NCI-H187 (cell line): ENCODE measurements around the gene RIPK4.
"Not testable (repeated sequence)": the region's sequence is repeated elsewhere in the genome, so short reads cannot be mapped to it uniquely, and the experiment has no call there.

Experiments used
- DNase-seq, 2 experiments: peaks; one replicate each; lab custom pipeline; 2025; lab: John Stamatoyannopoulos, UW

Gene RIPK4

DNA sequence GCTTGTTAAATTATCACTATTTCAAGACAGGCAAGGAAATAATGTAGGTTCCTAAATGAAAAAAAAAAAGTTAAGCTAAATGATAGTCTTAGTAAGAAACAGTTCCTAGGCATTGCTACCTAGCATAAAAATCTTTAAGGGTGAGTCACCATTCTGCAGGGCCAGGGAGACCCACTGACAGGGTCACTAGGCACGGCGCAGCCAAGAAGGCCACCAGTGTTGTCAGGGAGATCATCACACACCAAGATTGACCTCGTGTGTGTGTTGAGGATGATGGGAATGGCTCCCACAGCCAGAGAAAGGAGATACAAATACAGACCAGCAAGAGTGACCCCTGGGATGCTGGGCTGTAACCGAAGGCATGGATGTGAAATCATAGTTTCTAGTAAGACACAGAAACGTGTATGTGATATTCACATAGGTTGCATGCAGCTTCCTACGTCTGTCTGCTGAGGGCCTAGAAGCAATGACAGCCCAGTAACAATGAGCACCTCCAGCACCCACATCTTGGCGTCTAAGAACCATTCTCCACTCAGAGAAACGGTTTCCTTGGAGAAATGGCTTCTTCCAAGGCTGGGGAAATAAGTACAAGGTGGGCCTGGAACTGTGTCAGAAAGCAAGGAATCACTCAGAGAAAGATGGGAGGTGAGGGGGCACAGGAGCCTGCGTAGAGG lies 29.1 kb downstream of the RIPK4 start:
- DNase-seq, result no peak

DNA sequence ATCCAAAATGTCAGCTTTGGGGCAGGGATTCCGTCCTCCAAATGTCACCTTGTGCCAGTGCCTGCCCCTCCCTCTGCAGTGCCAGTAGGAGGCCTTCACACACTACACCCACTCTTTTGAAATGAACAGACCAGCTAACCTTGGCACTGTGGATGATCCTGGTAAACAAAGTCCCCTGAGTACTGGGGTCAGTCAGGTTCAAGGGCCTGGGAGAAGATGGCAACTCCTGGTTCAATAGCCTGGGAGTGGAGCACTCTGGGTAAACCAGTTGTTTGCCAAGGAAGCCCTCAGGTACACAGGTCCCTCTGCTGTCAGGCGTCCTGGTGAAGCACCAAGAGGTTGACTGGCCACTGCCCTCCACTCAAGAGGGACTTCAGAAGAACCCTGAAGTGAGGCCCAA lies 30.4 kb downstream of the RIPK4 start:
- DNase-seq, result no peak

DNA sequence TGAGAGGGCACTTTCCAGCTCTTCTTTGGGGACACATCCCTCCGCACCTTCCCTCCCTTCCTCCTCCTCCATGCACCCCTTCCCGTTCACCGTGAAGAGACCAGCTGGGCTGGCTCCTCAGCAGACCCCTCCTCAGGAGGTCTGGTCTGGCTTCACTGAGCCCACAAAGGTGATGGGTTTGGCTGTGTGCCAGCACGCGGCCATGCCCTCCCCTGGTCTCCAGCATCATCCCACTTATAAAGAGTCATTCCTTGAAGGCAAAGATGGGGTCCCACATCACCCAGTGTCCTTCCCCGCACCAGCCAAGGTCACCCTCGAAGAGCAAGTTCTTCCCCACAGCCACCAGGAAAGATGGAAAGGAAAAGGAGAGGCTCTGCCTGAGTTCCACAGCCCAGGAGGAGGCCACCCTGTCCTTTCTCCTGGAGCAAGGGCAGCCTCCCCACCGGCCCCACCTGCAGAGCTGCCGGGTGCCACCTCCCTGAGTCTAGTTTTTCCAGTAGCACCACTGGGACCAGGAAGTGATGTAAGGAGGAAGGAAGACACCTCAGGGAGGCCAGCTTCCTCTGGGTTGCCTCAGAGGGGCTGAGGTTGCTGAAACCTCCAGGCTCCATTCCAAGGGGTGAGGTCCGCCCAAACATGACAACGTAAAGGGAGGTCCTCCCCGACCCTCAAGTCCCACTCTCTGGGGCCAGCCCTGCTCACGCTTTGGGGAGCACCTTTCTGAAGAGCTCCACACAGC lies 32.7 kb downstream of the RIPK4 start:
- DNase-seq, result no peak

DNA sequence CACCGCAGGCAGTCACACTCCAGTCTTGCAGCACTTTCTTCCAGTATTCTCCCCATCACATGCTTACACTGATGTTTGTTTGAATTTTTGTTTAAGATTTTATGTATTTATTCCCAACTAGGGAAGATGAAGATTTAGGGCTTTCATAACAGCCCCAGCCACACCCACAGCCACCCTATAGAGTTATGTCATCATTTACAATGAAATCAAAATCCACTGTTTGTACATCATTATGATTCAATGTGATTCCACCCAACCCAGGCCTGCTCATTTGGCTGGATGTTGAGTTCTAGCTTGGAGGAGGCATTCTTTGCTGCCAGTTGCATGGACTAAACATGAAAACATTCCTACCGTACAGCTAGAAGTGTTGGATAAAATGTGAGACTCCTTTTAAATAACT lies 35.8 kb downstream of the RIPK4 start:
- DNase-seq, result no peak

DNA sequence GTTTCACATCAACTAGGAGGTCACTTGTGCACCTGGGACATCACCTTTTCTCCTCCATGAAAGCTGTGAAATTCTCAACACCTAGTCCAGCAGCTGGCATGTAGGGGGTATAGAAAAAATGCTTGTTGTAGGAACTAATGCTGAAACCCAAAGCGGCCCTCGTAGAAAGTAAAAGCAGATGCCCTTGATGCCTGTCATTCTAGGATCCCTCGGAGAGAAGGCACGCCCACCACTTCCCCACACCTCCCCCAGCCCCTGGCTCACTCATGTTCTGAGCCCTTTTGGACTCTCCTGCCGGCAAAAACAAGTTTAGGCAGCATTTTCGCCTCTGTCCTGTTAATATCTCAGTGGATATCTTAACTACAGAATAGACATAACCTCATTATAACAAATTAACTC lies 36.5 kb downstream of the RIPK4 start:
- DNase-seq, result no peak

DNA sequence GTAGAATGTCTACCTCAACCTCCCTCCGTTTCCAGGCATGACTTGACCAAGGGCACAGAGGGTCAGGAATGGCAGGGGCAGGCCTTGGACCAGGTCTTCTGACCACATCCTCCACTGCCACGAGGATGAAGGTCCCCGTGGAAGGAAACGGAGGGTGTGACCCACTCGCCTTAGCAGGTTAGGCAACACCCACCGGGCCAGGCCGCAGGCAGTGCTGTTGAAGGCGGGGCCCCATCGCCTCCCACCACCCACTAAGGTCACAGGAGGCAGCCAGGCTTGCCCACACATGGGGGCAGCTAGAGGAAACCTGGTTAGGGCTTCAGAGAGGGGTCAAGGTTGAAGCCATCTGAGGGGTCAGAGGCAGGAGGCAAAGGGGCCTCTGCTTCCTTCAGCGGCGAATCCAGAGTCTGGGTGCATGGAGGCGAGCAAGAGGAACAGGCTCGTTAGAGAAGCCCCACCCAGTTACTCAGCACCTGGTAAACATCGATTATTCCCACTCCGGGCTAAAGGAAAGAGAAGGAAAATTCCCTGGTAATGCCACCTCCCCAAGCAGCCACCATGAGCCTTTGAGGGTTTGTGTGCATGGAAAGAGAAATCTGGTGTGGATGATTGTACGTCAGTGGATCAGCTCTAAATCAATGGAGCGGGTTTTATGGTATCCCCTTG lies 37.0 kb downstream of the RIPK4 start:
- no peak for DNase-seq

DNA sequence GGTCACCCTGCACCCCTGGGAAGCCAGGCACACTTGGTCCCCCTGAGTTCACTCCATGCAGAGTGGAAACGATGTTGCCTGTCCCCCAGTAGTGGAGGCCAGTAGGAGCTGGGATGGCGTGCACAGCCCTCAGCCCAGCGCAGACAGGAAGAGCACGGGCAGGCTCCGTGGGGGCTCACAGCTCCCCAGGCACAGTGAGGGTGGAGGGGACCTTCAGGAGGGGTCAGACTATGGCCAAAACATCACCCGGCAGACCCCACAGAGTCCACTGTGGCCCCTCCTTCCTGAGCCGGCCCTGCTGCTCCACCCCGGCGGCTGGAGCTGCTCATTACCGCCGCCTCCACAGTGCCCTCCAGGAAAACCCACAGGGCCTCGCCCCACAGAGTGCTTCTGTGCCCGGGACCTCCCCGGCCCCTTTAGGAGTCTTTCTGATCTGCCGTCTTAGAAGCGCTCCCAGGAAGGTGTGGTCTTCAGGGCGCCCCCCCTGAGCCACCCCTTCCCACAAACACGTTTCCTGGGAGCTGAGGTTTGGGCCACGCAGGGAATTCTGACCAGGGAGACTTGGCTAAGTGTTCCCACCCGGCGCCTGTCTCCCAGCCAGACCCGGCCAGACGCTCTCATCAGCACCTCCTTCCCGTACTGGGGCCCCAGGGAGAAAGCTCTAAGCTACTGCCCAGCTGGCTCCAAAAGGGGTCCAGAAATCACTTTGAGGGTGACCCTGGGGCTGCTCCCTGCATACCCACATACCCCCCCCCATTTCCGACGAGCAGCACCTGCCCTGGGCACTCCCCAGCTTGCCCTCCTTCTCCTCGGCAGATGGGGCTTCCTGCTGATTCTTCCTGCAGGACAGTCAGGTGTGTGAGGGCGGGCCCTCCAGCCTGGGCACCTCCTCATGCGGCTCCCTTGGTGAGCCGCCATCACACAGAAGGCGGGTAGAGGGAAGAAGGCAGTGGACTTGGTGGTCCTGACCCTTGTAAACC lies 38.8 kb downstream of the RIPK4 start:
- no peak for DNase-seq

DNA sequence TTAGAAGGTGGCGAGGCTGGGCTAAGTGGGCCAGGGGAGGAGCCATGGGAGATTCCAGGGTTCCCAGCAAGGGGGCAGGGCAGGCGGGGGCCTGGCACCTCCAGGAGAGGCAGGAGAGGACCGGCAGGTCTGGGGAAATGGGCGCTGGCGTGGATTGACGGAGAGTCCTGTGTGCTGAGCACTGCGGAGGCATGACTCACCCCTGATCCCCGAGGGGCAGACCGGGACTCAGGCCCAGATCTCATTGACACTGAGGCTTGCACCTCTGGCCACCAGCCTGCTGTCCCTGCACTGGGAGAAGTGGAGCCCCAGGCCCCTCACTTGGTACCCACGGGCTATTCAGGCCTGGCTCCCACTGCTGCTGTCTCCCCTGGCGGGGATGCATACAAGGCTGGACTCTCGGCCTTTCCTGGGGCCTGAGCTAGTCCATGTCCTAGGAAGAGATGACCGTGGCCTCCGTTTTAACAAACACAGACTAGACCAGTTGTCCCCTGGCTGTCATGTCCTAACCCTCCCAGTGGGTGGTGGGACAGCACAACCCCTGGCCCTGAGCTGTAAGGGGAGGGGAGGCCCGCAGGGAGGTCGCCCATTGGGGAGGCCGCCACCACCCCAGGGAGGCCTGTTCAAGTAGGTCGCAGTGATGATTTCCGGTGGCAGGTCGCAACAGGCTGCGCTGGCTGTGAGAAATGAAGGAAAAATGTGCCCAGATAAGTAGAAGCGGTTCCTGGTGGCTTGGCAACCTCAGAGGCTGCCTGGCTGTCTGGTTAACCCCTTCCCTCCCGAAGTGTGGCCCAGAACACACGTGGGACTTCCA lies 39.7 kb downstream of the RIPK4 start:
- no peak for DNase-seq

DNA sequence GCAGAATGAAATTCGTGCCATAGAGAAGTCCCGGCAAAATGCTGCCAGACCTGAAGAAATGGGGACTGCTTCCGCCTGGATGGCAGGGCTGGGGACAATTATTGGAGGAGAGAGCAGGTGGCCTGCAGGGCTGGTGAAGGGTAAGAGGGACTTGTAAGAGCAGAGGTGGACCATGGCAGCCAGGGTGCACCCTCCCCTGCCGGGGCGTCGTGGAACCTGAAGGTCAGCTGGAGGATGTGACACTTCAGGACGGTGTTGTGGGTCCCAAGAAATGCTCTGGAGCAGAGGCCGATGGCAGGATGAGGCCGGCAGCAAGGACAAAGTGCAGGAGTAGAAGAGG lies 40.3 kb downstream of the RIPK4 start:
- no peak for DNase-seq

DNA sequence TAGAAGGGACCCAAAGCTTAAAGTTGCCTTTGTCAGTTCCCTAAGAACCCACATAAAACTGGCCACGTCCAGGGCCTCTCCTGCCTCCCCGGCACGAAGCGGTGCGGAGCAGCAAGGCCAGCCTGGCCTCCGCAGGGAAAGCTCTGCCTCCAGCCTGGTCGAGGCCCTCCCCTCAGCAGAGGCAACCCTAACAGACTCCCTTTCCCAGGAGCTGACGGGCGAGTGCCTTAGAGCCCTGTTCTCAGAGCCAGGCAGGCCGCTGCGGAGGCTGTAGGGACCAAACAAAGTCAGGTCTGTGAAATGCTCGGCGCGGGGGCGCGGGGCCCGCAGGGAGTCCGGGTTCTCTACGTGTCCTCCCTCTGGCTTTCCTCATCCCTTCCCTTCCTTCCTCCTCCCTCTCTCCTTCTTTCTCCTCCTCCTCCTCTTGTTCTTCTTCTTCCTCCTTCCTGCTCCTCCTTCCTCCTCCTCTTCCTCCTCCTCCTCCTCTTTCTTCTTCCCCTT lies 40.7 kb downstream of the RIPK4 start:
- no peak for DNase-seq

DNA sequence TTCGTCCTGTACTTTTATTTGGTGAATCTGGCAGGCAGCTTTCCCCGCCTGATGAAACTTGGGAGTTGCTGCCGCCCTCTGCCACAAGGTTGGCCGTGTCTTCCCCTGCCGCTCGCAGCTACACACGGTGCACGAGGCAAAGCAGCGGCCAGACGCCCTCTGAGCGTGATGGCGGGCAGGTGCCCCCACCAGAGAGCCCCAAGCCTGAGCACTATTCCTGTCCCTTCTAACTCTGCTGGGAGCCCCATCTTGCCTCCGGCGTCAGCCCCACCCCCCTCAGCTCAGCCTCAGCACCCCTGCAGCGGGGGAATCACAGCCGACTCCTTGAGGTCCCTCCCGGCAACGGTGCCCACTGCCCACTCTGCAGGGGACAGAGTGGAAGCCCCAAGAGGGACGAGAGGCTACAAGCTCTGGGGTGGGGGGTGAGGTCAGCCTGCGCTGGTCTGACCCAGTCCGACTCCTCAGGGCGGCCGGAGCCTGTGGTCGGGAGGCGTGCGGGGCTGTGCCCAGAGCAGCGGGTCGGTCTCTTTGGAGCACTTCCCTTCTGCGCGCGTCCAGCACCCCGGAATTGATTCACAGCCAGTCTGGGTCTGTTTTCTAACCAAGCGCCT lies 41.3 kb downstream of the RIPK4 start:
- no peak for DNase-seq

DNA sequence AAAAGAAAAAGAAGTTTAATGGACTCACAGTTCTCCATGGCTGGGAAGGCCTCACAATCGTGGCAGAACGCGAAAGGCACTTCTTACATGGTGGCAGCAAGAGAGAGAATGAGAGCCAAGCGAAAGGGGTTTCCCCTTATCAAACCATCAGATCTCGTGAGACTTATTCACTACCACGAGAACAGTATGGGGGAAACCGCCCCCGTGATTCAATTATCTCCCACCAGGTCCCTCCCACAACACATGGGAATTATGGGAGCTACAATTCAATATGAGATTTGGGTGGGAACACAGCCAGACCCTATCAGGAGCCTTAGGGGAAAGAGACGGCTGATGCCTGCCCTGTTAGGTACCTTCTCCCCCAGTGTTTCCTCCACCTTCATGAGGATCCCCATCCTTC lies 43.0 kb downstream of the RIPK4 start:
- DNase-seq, result not testable (repeated sequence)

DNA sequence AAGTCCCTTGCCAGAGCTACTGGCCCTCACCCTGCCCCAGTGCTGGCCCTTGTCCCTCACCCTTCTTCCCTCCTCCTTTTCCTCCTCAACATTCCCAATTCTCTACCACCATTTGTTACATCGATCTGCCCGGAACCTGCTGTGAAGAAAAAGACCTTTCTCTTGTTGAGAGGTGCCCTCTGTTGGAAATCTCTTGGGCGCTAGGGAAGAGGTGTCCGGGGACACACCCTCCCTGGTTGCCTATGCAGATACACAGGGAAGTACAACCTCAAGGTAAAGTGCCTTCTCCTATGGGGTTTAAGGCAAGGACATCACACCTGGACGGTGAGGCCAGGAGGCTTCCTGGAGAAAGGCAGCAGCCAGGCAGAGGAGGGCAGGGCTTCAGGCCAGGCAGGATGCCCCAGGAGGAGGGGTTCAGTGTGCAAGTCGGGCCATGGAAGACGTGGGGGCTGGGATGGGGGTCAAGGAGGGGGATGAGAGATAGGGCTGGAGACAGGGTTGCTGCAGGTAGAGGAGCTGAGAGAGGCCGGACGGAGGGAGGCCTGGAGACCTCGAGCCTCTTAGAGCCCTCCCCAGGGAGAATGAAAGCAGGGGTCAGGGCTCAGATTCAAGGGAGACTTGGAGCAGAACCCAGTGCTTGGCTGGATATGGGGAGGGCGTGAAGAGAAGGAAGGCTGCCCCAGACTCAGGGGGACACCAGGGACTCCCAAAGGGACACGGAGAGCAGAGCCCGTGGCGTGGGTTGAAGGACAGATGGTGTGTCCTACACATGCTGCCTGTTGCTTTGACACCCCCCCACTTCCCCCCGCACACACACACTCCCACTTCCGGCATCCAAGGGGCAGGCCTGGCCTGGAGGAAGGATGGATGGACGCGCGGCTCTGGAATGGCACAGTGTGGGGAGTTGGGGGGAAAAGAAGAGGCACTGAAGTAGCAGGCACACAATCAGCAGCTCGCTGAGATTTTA lies 44.5 kb downstream of the RIPK4 start:
- no peak for DNase-seq

DNA sequence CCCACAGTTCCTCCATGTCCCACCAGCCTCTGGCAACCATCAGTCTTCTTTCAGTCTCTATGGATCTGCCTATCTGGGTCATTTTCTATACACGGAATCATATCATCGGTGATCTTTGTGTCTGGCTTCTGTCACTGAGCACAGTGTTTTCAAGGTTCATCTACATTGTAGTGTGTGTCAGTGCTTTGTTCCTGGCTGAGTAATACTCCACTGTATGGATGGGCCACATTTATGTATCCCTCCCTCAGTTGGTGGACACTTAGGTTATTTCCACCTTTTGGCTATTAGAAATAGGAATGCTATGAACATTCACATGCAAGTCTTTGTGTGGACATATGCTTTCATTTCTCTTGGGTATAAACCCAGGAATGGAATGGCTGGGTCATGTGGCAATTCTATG lies 46.6 kb downstream of the RIPK4 start:
- no peak for DNase-seq

DNA sequence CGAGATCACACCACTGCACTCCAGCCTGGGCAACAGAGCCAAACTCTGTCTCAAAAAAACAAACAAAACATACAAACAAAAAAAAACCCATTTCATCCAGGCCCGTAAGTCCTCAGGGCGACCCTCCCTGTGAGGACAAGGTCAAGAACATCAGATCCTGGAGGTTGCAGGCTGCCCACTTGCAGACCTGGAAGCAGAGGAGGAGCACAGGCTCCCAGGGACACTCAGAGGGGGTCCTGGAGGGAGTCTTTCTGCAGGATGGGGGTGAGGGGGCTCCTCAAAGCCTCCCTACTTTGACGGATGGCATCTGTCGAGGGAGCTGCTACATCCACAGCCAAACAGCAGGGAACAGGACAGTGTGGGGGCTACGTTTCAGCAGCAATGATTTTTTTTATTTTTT lies 47.2 kb downstream of the RIPK4 start:
- no peak for DNase-seq

DNA sequence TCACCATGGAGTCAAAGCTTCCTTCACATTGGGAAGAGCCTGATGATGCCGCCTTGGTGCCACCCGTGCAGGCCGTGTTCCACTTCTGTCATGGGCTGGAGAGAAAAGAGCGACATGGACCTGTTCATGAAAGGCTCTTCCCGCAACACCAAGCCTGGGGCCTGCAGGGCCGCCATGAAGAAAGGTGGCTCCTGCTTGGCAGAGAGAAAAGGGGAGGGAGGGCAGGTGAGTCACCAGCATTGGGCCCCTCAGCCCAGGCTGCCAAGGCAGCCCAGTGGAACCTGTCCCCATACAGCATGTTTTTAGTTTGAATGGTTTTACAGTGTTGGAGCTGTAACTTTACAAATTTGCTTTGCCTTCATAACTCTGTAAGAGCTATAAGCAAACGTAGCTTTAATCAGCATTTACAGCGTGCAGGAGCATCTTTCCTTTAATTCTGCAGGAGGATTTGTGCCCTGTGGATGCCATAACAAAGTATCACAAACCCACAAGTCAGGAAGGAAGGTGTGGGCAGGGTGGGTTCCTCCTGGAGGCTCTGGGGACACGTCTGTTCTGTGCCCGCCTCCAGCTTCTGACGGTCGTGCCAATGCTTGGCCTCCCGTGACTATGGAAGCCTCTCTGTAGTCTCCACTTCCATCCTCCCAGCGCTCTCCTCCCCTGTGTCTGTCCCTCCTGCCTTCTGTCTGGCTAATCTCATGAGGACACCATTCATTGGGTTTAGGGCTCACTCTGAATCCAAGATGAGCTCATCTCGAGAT lies 49.1 kb downstream of the RIPK4 start:
- no peak for DNase-seq

DNA sequence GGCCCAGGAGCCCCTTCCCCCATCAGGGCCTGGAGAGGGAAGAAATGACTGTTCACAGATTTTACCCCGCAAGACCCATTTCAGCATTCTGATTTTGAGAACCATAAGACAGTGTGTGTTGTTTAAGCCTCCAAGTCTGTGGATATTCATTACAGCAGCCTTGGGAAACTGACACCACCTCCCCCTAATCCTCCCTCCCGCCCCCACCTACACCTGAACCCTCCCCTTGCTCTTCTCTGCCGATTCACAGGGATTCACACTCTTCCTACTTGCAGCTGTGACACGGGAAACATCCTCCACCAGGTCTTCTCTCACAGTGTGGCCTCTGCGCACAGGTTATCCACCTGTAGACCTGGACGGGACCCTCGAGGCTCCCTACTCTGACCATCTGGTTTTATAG lies 50.1 kb downstream of the RIPK4 start:
- no peak for DNase-seq

DNA sequence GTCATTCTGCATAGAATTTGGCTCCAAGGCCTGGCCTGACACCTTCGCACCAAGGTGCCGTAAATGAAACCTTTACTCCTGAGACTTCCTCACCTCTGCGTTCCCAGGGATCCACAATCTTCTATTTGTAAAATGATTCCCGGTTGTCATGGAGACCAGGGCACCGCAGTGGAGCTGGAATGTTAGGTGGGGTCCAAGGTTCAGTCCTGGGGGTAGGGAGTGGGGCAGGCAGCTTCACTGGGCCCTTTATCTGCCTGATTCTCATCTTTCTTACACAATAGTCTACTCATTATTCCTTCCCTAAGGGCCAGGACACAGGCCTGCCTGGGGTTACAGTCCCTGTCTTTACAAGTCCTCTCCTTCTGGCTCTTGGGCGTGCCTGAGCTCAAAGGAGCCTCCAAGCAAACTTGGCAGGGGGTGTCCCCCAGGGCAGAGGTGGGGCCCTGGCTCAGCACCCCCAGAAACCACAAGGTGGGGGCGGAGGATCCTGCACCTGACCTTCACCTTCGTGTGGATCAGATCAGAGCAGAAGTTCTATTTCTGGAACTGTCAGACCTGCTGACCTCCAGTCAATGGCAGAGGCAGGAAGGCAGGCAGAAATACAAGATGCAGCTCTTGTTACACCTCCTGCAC lies 51.1 kb downstream of the RIPK4 start:
- no peak for DNase-seq
